Adrenal gland (tissue), 5 donors: ENCODE measurements around the gene NPY2R.

Experiments
- POLR2A ChIP-seq, 2 donors: fragments of 450-650 bp; IDR thresholded peaks; one replicate each; pipeline ENCODE4 v1.6.1; 2017; ENCODE audit warnings: antibody characterized with exemption in 2 of 2, mild to moderate bottlenecking in 2 of 2, moderate library complexity in 1 of 2
- TF ChIP-seq, protein P1 (sequence below), 6 experiments: fragments of 450-650 bp in 4 of 6; fragments of 200-600 bp in 2 of 6; sonication (generic) in 1 of 6; IDR thresholded peaks; 1 replicate in 5 of 6; 2 replicates in 1 of 6; pipeline versions ENCODE4 v1.5.1 to v1.8.0; 2016 to 2021; ENCODE audit warnings: antibody characterized with exemption in 6 of 6, mild to moderate bottlenecking in 2 of 6, moderate library complexity in 1 of 6
- donor health status: DM: no; HTN: no; CAD: no.

DNA sequence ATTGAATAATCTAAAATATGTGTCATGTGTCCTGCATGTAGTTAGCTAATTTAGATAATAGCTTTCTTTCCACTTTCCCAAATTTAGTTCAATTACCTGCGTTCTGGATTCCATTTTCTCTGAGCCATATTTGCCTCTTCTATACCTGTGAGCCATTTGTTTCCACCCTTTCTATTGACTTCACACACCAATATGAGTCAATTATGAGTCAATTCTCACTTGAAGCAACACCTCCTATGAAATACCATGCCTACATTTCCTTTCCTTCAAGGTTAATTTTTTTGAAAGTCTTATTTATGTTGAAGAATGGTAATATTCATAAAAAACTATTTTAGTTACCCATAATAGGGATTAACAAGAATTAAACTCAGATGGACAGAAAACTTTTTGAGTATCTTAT, 25.8 kb downstream of the NPY2R start:
- TF ChIP-seq, protein P1, sequence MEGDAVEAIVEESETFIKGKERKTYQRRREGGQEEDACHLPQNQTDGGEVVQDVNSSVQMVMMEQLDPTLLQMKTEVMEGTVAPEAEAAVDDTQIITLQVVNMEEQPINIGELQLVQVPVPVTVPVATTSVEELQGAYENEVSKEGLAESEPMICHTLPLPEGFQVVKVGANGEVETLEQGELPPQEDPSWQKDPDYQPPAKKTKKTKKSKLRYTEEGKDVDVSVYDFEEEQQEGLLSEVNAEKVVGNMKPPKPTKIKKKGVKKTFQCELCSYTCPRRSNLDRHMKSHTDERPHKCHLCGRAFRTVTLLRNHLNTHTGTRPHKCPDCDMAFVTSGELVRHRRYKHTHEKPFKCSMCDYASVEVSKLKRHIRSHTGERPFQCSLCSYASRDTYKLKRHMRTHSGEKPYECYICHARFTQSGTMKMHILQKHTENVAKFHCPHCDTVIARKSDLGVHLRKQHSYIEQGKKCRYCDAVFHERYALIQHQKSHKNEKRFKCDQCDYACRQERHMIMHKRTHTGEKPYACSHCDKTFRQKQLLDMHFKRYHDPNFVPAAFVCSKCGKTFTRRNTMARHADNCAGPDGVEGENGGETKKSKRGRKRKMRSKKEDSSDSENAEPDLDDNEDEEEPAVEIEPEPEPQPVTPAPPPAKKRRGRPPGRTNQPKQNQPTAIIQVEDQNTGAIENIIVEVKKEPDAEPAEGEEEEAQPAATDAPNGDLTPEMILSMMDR (IDR thresholded peaks at IDR 0.05), result no peak
- no peak for TF ChIP-seq POLR2A (IDR thresholded peaks at IDR 0.05)
